Gastroesophageal sphincter (tissue), 3 donors: ENCODE measurements around the gene SLC6A9.

Experiments
- POLR2AphosphoS5 ChIP-seq: sonication (generic); formaldehyde crosslinking; IDR thresholded peaks from one replicate; pipeline ENCODE4 v1.6.1; 2017; ENCODE audit warnings: antibody characterized with exemption
- TF ChIP-seq, protein P1 (sequence below), 4 experiments: fragments of 200-600 bp in 2 of 4; fragments of 450-650 bp in 2 of 4; sonication (generic) in 1 of 4; IDR thresholded peaks; one replicate each; pipeline ENCODE4 v1.5.1; 2017 to 2019; ENCODE audit warnings: antibody characterized with exemption in 4 of 4, mild to moderate bottlenecking in 2 of 4, moderate library complexity in 2 of 4

DNA sequence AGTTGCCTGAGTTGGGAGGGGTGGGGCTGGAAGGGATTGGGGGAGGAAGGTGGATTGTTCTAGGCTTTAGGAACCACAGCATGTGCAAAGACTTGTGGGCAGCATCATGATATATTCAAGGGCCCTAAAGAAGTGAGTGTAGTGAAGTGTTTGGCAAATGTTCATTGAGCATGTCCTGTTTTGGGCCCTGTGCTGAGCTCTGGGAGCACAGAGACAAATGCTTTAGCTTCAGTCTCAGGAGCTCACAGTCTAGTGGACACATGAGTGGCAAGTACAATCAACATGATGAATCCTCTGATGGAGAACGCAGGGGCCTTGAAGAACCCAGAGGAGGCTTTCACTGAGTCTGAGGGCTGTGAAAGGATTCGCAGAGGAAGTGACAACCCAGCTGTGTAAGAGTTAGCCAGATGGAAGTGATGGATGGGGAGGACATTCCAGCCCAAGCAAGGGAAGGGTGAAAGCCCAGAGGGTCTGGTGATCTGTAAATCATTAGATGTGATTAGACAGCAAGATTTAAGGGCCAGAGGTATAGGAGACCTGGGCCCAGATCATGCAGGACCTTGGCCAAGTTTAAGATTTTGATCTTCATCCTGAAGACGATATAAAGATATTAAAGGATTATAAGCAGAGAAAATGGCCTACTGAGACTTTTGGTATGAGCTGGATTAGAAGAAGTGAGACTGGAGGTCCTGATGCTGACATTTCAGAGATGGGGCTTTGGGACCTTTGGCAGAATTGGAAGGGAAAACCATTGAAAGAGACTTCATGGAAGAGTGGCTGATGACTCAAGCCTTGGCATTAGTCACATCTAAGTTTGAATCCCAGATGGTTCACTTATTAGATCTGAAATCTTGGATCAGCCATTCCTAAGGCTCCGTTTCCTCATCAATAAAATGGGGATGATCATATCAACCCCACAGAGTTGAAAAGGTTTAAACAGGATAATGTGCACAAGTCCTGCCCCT lies 80.0 kb downstream of the SLC6A9 start:
- TF ChIP-seq, protein P1, sequence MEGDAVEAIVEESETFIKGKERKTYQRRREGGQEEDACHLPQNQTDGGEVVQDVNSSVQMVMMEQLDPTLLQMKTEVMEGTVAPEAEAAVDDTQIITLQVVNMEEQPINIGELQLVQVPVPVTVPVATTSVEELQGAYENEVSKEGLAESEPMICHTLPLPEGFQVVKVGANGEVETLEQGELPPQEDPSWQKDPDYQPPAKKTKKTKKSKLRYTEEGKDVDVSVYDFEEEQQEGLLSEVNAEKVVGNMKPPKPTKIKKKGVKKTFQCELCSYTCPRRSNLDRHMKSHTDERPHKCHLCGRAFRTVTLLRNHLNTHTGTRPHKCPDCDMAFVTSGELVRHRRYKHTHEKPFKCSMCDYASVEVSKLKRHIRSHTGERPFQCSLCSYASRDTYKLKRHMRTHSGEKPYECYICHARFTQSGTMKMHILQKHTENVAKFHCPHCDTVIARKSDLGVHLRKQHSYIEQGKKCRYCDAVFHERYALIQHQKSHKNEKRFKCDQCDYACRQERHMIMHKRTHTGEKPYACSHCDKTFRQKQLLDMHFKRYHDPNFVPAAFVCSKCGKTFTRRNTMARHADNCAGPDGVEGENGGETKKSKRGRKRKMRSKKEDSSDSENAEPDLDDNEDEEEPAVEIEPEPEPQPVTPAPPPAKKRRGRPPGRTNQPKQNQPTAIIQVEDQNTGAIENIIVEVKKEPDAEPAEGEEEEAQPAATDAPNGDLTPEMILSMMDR (IDR thresholded peaks at IDR 0.05): no peak
- no peak for TF ChIP-seq POLR2AphosphoS5
